HCT116 (cell line): Measurements from ENCODE around the gene S100A7A. TPM values are rescaled to one million over a fixed set of nuclear protein-coding genes. Genes with fewer than 3 reads are reported as not detected.

Experiments
- ATAC-seq: fragments of 200-7000 bp; cut with Tn5 transposase; 2 replicates; pipeline ENCODE4 v1.9.1; 2020; ENCODE audit warnings: mild to moderate bottlenecking, moderate library complexity
- BruUV-seq: library from RNA; stranded (reverse); fragments of 400-500 nt; replicated peaks from 2 replicates; lab custom pipeline; 2021; lab: Mats Ljungman, UMichigan
- CTCF ChIA-PET: fragments of 300-600 bp; sonication (Branson Sonifier 250); formaldehyde crosslinking; loops from one replicate; lab custom pipeline; 2021; ENCODE audit warnings: antibody characterized with exemption; lab: Charles Lee
- POLR2A ChIA-PET: fragments of 300-600, 350-600 bp; sonication (Branson Sonifier 250); formaldehyde crosslinking; loops from one replicate; lab custom pipeline; 2021; ENCODE audit warnings: antibody characterized with exemption; lab: Charles Lee
- RAD21 ChIA-PET, 2 experiments: fragments of 300-600 bp; sonication (Branson Sonifier 250); formaldehyde crosslinking; loops; one replicate each; lab custom pipeline; 2023; ENCODE audit warnings: low total read pairs in 2 of 2; ENCODE audit not compliant: uncharacterized antibody in 2 of 2, unreplicated experiment in 2 of 2, low non-redundant PET in 1 of 2; lab: Charles Lee
- DNase-seq: peaks from one replicate; pipeline ENCODE4 v3.0.0-alpha.2; 2010; ENCODE audit warnings: low read depth, low spot score
- H2AFZ ChIP-seq: fragments of 200-600 bp; shearing (Covaris generic), sonication (generic); 2 replicates; pipeline ENCODE4 v1.6.1; 2017; ENCODE audit warnings: low read depth, mixed run types, mixed read lengths, antibody characterized with exemption, low read length; ENCODE audit not compliant: poor library complexity, severe bottlenecking
- H3K27ac ChIP-seq: 2 replicates; pipeline ENCODE4 v1.5.1; 2012; ENCODE audit warnings: low read depth, low read length
- H3K27me3 ChIP-seq: fragments of 200-600 bp; sonication (generic); 2 replicates; pipeline ENCODE4 v1.6.1; 2016; ENCODE audit warnings: mixed run types, low read length, mixed read lengths; ENCODE audit not compliant: insufficient read depth
- H3K36me3 ChIP-seq, 2 experiments: fragments of 200-500 bp in 1 of 2; fragments of 200-600 bp in 1 of 2; sonication (Bioruptor generic) in 1 of 2; sonication (generic) in 1 of 2; 2 replicates each; pipeline versions ENCODE4 v1.5.1 to v1.6.1; 2014 to 2016; ENCODE audit warnings: low read length in 2 of 2, inconsistent platforms in 1 of 2, mixed read lengths in 1 of 2, mixed run types in 1 of 2; ENCODE audit not compliant: insufficient read depth in 2 of 2, control insufficient read depth in 1 of 2
- H3K4me1 ChIP-seq, 2 experiments: fragments of 200-600 bp in 1 of 2; sonication (generic) in 1 of 2; 2 replicates each; pipeline versions ENCODE4 v1.5.1 to v1.6.1; 2012 to 2017; ENCODE audit warnings: low read length in 2 of 2, inconsistent platforms in 1 of 2, mild to moderate bottlenecking in 1 of 2, mixed read lengths in 1 of 2, mixed run types in 1 of 2, moderate library complexity in 1 of 2; ENCODE audit not compliant: insufficient read depth in 2 of 2, control insufficient read depth in 1 of 2
- H3K4me2 ChIP-seq: fragments of 200-600 bp; sonication (generic); 2 replicates; pipeline ENCODE4 v1.6.1; 2017; ENCODE audit warnings: mixed run types, low read length, mixed read lengths
- H3K4me3 ChIP-seq, 2 experiments: fragments of 200-600 bp in 1 of 2; sonication (generic) in 1 of 2; replicated peaks in 1 of 2; 2 replicates each; pipeline ENCODE4 v1.5.1; 2011 to 2016; ENCODE audit warnings: low read length in 2 of 2, control low read depth in 1 of 2, low read depth in 1 of 2, mild to moderate bottlenecking in 1 of 2, mixed read lengths in 1 of 2, mixed run types in 1 of 2
- H3K79me2 ChIP-seq: fragments of 200-600 bp; sonication (generic); 2 replicates; pipeline ENCODE4 v1.6.1; 2017; ENCODE audit warnings: mild to moderate bottlenecking, mixed run types, low read length, moderate library complexity, mixed read lengths; ENCODE audit not compliant: insufficient read depth
- H3K9ac ChIP-seq: fragments of 200-600 bp; sonication (generic); 2 replicates; pipeline ENCODE4 v1.6.1; 2016; ENCODE audit warnings: low read length, mixed read lengths
- H3K9me2 ChIP-seq: fragments of 200-600 bp; sonication (generic), shearing (Covaris generic); 2 replicates; pipeline ENCODE4 v1.6.1; 2017; ENCODE audit warnings: mixed run types, mild to moderate bottlenecking, moderate library complexity; ENCODE audit not compliant: insufficient read depth
- H3K9me3 ChIP-seq, 2 experiments: fragments of 200-500 bp in 1 of 2; fragments of 200-600 bp in 1 of 2; sonication (Bioruptor generic) in 1 of 2; sonication (generic) in 1 of 2; 2 replicates each; pipeline ENCODE4 v1.6.1; 2014 to 2017; ENCODE audit warnings: low read length in 2 of 2, mixed read lengths in 2 of 2, inconsistent platforms in 1 of 2, low read depth in 1 of 2, mild to moderate bottlenecking in 1 of 2, mixed run types in 1 of 2, moderate library complexity in 1 of 2; ENCODE audit not compliant: control insufficient read depth in 1 of 2, insufficient read depth in 1 of 2
- H4K20me1 ChIP-seq: fragments of 200-600 bp; sonication (generic), shearing (Covaris generic); 2 replicates; pipeline ENCODE4 v1.6.1; 2017; ENCODE audit warnings: mixed run types, mild to moderate bottlenecking, moderate library complexity; ENCODE audit not compliant: insufficient read depth
- CBX3 ChIP-seq: IDR thresholded peaks from 2 replicates; pipeline ENCODE4 v1.6.1; 2012; ENCODE audit warnings: low read depth
- EGR1 ChIP-seq: IDR thresholded peaks from 2 replicates; pipeline ENCODE4 v1.6.1; 2012; ENCODE audit warnings: low read depth
- EZH2 ChIP-seq: fragments of 200-600 bp; sonication (generic); IDR thresholded peaks from 2 replicates; pipeline ENCODE4 v1.6.1; 2017; ENCODE audit warnings: antibody characterized with exemption, mixed run types
- EZH2phosphoT487 ChIP-seq: fragments of 200-600 bp; IDR thresholded peaks from 2 replicates; pipeline ENCODE4 v1.6.1; 2018; ENCODE audit warnings: antibody characterized with exemption, borderline replicate concordance
- FOSL1 ChIP-seq: IDR thresholded peaks from 2 replicates; pipeline ENCODE4 v1.6.1; 2012; ENCODE audit warnings: low read depth
- JUND ChIP-seq: IDR thresholded peaks from 2 replicates; pipeline ENCODE4 v1.6.1; 2012
- POLR2A ChIP-seq: IDR thresholded peaks from 2 replicates; pipeline ENCODE4 v1.7.0; 2011; ENCODE audit warnings: borderline replicate concordance; ENCODE audit not compliant: insufficient read depth, insufficient read length; ENCODE audit errors: extremely low read depth
- SP1 ChIP-seq: IDR thresholded peaks from 2 replicates; pipeline ENCODE4 v1.6.1; 2012; ENCODE audit warnings: low read depth
- ZNF274 ChIP-seq: fragments of 200-500 bp; sonication (Bioruptor generic); IDR thresholded peaks from 2 replicates; pipeline ENCODE4 v1.6.1; 2014; ENCODE audit warnings: mild to moderate bottlenecking, low read depth, low read length, inconsistent platforms
- intact Hi-C: fragments of 100-400 bp; cut with micrococcal nuclease; formaldehyde crosslinking; loops from 2 replicates; pipeline ENCODE4 v1.10.0; 2022
- total RNA-seq: library from RNA; stranded (reverse); gene quantifications from one replicate; pipeline ENCODE4 v1.2.1, GENCODE V29; 2021; ENCODE audit not compliant: unreplicated experiment
- TF ChIP-seq, protein P1 (sequence below): IDR thresholded peaks from 2 replicates; pipeline ENCODE4 v1.6.1; 2012
- TF ChIP-seq, protein P2 (sequence below): IDR thresholded peaks from 2 replicates; pipeline ENCODE4 v1.6.1; 2011; ENCODE audit warnings: mild to moderate bottlenecking, low read length, moderate library complexity; ENCODE audit not compliant: insufficient replicate concordance; ENCODE audit errors: extremely low read depth

S100A7A gene
- total RNA-seq, 1 experiment from 2014 or later, result not detected

- no peak for TF ChIP-seq POLR2A
- TF ChIP-seq, protein P1, sequence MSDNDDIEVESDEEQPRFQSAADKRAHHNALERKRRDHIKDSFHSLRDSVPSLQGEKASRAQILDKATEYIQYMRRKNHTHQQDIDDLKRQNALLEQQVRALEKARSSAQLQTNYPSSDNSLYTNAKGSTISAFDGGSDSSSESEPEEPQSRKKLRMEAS, result no peak
- TF ChIP-seq JUND, result no peak
- TF ChIP-seq, protein P2, sequence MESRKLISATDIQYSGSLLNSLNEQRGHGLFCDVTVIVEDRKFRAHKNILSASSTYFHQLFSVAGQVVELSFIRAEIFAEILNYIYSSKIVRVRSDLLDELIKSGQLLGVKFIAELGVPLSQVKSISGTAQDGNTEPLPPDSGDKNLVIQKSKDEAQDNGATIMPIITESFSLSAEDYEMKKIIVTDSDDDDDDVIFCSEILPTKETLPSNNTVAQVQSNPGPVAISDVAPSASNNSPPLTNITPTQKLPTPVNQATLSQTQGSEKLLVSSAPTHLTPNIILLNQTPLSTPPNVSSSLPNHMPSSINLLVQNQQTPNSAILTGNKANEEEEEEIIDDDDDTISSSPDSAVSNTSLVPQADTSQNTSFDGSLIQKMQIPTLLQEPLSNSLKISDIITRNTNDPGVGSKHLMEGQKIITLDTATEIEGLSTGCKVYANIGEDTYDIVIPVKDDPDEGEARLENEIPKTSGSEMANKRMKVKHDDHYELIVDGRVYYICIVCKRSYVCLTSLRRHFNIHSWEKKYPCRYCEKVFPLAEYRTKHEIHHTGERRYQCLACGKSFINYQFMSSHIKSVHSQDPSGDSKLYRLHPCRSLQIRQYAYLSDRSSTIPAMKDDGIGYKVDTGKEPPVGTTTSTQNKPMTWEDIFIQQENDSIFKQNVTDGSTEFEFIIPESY, result no peak
- no peak for TF ChIP-seq EZH2
- no peak for TF ChIP-seq SP1
- no peak for TF ChIP-seq ZNF274
- no peak for TF ChIP-seq CBX3
- TF ChIP-seq EZH2phosphoT487, result no peak
- no peak for TF ChIP-seq EGR1
- no peak for TF ChIP-seq FOSL1
- Histone ChIP-seq H3K4me3 (no peak overlapping the region), H3K9ac (no peak overlapping the region), H3K27ac (no peak overlapping the region), H3K79me2 (no peaks in the 10 kb centered on the region), H3K27me3 (peaks cover 91% of the 10 kb centered on the region), H3K36me3 (no peaks in the 10 kb centered on the region), H3K4me1 (no peaks in the 10 kb centered on the region), H3K4me2 (no peak overlapping the region), H3K9me3 (no peaks in the 10 kb centered on the region), H3K9me2 (no peaks in the 10 kb centered on the region), H2AFZ (no peak overlapping the region), H4K20me1 (no peaks in the 10 kb centered on the region)
- ATAC-seq (no peak), DNase-seq (no peak)
- intact Hi-C loops, result no loop called here
- ChIA-PET RAD21 (no interaction called here), POLR2A (no interaction called here), CTCF (no interaction called here)
- BruUV-seq, result no TSS peak
Observed at GRCh38 chr1:153431427-153431826, 15.1 kb downstream of the S100A7A start.
